IPS-20b (cell line): ENCODE data around the gene CBLIF.
"Not testable (repeated sequence)": the region's sequence is repeated elsewhere in the genome, so short reads cannot be mapped to it uniquely, and the experiment has no call there.

Experiments
- H3K27ac ChIP-seq: one replicate; pipeline ENCODE4 v1.5.1; 2013; ENCODE audit warnings: low read length
- H3K27me3 ChIP-seq: 2 replicates; pipeline ENCODE4 v1.6.1; 2013; ENCODE audit warnings: mild to moderate bottlenecking, low read length, inconsistent platforms; ENCODE audit not compliant: insufficient read depth
- H3K36me3 ChIP-seq: 2 replicates; pipeline ENCODE4 v1.6.1; 2013; ENCODE audit warnings: low read depth, mild to moderate bottlenecking, inconsistent platforms, low read length, moderate library complexity; ENCODE audit not compliant: insufficient read depth
- H3K4me1 ChIP-seq: 2 replicates; pipeline ENCODE4 v1.6.1; 2013; ENCODE audit warnings: mild to moderate bottlenecking, control low read depth, inconsistent platforms, low read length, moderate library complexity; ENCODE audit not compliant: insufficient read depth
- H3K4me3 ChIP-seq: 2 replicates; pipeline ENCODE4 v1.5.1; 2013; ENCODE audit warnings: mild to moderate bottlenecking, low read length, inconsistent platforms
- H3K9ac ChIP-seq: 2 replicates; pipeline ENCODE4 v1.6.1; 2013; ENCODE audit warnings: low read depth, mild to moderate bottlenecking, inconsistent platforms, low read length, moderate library complexity
- H3K9me3 ChIP-seq: 2 replicates; pipeline ENCODE4 v1.6.1; 2013; ENCODE audit warnings: mild to moderate bottlenecking, low read depth, low read length, inconsistent platforms; ENCODE audit not compliant: insufficient read depth

CBLIF gene

GRCh38 chr11:59866836-59867235 lies 21.5 kb upstream of the CBLIF start:
- H3K27me3 ChIP-seq, result no peaks in the 10 kb centered on the region
- no peak overlapping the region for H3K9ac ChIP-seq
- no peaks in the 10 kb centered on the region for H3K4me1 ChIP-seq
- no peak overlapping the region for H3K27ac ChIP-seq
- no peaks in the 10 kb centered on the region for H3K36me3 ChIP-seq
- peaks cover 5% of the 10 kb centered on the region; the same call in 1 of the 2 replicates for H3K9me3 ChIP-seq
- H3K4me3 ChIP-seq, result no peak overlapping the region

GRCh38 chr11:59866397-59866796 lies 21.1 kb upstream of the CBLIF start, which contains the start of gene TCN1:
TCN1 (minus strand) TSS chr11:59866487; CDS start chr11:59866470, 17 bp downstream.
- H3K27me3 ChIP-seq, result no peaks in the 10 kb centered on the region
- peaks cover 5% of the 10 kb centered on the region; the same call in 1 of the 2 replicates for H3K9me3 ChIP-seq
- no peak within 1 kb of the TSS for H3K27ac ChIP-seq
- H3K4me3 ChIP-seq, result no peak within 1 kb of the TSS
- H3K4me1 ChIP-seq, result no peaks in the 10 kb centered on the region
- no peaks in the 10 kb centered on the region for H3K36me3 ChIP-seq
- no peak within 1 kb of the TSS for H3K9ac ChIP-seq

DNA sequence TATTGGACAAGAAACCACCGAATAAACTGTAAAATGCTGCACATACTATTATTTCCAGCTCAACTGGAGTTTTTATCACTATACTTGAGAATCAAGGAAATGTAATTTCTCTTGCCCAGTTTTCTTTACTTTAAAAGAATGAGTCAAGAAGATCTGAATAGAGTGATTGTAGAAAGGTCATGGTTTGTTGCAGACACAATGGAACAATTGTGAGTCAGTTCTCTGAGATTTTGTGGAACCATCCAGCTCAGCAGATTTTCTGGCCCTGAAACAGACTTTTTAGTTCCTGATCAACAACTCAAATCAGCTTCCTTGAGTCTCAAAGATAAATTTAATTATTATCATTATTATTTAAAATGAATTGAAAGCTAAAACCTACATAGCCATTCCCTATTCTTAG lies 19.7 kb upstream of the CBLIF start:
- Histone ChIP-seq H3K9ac (no peak overlapping the region), H3K4me1 (no peaks in the 10 kb centered on the region), H3K4me3 (no peak overlapping the region), H3K27ac (no peak overlapping the region), H3K9me3 (no peaks in the 10 kb centered on the region), H3K27me3 (no peaks in the 10 kb centered on the region), H3K36me3 (no peaks in the 10 kb centered on the region)

- H3K9me3 ChIP-seq, result no peaks in the 10 kb centered on the region
- no peak overlapping the region for H3K27ac ChIP-seq
- peaks cover 11% of the 10 kb centered on the region; the same call in 1 of the 2 replicates for H3K4me1 ChIP-seq
- H3K27me3 ChIP-seq, result no peaks in the 10 kb centered on the region
- H3K4me3 ChIP-seq, result no peak overlapping the region
- no peaks in the 10 kb centered on the region for H3K36me3 ChIP-seq
- no peak overlapping the region for H3K9ac ChIP-seq
Measured at GRCh38 chr11:59862252-59862651, 17.0 kb upstream of the CBLIF start.

DNA sequence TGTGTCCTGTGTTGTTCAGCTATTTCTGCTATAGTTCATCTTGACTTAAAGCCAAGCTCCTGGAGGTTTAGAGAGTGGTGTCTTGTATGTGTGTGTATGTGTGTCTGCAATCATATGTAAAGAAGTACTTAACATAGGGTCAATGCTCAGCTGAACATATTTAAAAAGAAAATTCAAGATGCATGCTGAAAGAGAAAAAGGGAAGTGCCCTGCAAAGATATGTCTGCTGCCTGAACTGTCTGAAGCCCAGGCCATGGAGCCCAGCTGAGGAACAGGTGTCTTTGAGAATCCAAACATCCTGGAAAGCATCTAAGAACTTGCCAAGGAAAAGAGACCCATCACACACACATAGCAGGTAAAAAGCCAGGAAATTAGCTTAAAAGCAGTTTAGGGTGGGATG lies 14.4 kb upstream of the CBLIF start:
- H3K4me1 ChIP-seq, result peaks cover 13% of the 10 kb centered on the region
- no peaks in the 10 kb centered on the region for H3K36me3 ChIP-seq
- H3K9ac ChIP-seq, result no peak overlapping the region
- H3K4me3 ChIP-seq, result no peak overlapping the region
- no peak overlapping the region for H3K27ac ChIP-seq
- no peaks in the 10 kb centered on the region for H3K27me3 ChIP-seq
- no peaks in the 10 kb centered on the region for H3K9me3 ChIP-seq

DNA sequence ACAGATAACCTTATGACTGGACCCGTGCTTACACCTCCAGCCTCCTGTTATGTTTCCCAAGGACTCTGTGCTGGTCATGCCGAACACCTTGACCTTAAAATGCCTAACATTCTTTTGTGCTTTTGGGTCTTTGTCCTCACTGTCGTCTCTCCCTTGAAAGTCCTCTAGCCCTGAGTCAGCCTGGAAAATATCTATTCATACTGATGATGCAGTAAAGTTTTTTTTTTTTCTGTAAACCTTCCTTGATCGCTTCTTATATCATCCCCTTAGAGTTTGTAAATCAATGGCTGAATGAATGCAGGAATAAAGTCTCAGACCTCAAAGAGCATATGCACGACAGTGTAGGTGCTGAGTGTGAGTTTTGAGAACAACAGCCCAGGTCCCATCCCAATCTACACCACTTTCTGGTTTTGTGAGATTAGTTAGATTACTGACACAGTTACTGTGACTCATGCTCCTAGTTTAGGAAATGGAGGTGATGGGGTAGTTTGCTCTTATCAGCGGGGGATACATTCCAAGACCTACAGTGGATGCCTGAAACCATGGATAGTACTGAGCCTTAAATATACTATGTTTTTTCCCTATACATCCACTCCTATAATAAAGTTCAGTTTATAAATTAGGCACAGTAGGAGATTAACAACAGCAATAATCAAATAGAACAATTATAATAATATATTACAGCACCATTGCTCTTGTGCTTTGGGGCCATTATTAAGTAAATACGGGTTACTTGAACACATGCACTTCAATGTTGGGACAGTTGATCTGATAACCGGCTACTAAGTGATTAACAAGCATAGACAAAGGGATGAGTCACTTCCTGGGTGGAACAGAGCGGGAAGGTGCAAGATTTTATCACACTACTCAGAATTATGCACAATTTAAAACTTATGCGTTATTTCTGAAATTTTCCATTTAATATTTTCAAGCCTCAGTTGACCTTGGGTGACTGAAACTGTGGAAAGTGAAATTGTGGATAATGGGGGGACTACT lies 12.4 kb upstream of the CBLIF start:
- peaks cover 15% of the 10 kb centered on the region for H3K4me1 ChIP-seq
- no peak overlapping the region for H3K4me3 ChIP-seq
- no peaks in the 10 kb centered on the region for H3K27me3 ChIP-seq
- no peak overlapping the region for H3K27ac ChIP-seq
- H3K9ac ChIP-seq, result no peak overlapping the region
- H3K9me3 ChIP-seq, result no peaks in the 10 kb centered on the region
- no peaks in the 10 kb centered on the region for H3K36me3 ChIP-seq

GRCh38 chr11:59854871-59855270 lies 9.6 kb upstream of the CBLIF start:
- H3K27ac ChIP-seq, result no peak overlapping the region
- H3K4me1 ChIP-seq, result peaks cover 15% of the 10 kb centered on the region
- H3K9ac ChIP-seq, result no peak overlapping the region
- no peaks in the 10 kb centered on the region for H3K27me3 ChIP-seq
- H3K4me3 ChIP-seq, result no peak overlapping the region
- H3K9me3 ChIP-seq, result no peaks in the 10 kb centered on the region
- no peaks in the 10 kb centered on the region for H3K36me3 ChIP-seq

GRCh38 chr11:59851416-59851815 lies 6.1 kb upstream of the CBLIF start:
- not testable (repeated sequence) for H3K36me3 ChIP-seq, H3K9me3 ChIP-seq, H3K9ac ChIP-seq, H3K4me1 ChIP-seq, H3K27me3 ChIP-seq, H3K27ac ChIP-seq, H3K4me3 ChIP-seq

- H3K9me3 ChIP-seq, H3K27me3 ChIP-seq, H3K4me3 ChIP-seq, H3K4me1 ChIP-seq, H3K27ac ChIP-seq, H3K9ac ChIP-seq, H3K36me3 ChIP-seq: not testable (repeated sequence)
Measured at GRCh38 chr11:59849551-59849950, 4.3 kb upstream of the CBLIF start.

DNA sequence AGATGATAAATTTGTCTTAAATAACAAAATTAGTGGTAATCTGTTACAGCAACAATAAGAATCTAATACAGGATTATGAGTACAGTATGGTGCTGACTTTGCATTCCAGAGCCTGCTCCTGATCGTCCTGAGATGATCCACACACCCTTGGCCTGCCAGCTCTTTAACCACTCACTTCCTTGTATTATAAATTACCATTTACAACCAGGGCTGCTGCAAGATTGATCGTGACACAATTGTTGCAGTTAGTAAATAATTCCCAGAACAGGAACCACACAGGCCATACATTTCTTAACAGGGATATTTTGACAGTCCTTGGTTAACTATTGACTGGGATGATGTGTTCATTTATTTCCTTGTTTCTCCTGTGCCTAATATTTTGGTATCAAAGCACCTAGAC lies 3.8 kb upstream of the CBLIF start:
- Histone ChIP-seq H3K27ac (no peak overlapping the region), H3K4me1 (peaks cover 5% of the 10 kb centered on the region; the same call in 1 of the 2 replicates)

DNA sequence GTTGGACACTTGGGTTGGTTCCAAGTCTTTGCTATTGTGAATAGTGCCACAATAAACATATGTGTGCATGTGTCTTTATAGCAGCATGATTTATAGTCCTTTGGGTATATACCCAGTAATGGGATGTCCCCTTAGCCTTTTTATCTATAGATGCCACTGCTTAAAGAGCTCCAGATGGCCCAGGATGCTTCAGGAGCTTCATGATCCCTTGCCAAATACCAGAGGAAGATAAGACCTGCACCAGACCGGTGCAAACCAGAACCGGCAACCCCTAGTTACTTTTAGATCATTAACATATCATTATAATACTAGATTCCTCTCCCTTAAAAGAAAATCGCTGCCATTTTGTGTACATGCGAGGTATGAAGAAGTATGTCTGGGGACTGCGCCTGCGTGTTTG lies 3.1 kb upstream of the CBLIF start:
- not testable (repeated sequence) for H3K36me3 ChIP-seq, H3K9ac ChIP-seq, H3K4me3 ChIP-seq, H3K27me3 ChIP-seq, H3K27ac ChIP-seq, H3K9me3 ChIP-seq, H3K4me1 ChIP-seq

More for the DNA sequence above, 3.8 kb upstream of the CBLIF start:
- H3K27me3 ChIP-seq, result no peaks in the 10 kb centered on the region
- no peaks in the 10 kb centered on the region for H3K36me3 ChIP-seq
- no peak overlapping the region for H3K4me3 ChIP-seq
- no peaks in the 10 kb centered on the region for H3K9me3 ChIP-seq
- H3K9ac ChIP-seq, result no peak overlapping the region

GRCh38 chr11:59847626-59848025 lies 2.3 kb upstream of the CBLIF start:
- Histone ChIP-seq H3K4me3 (no peak overlapping the region), H3K36me3 (no peaks in the 10 kb centered on the region), H3K27me3 (no peaks in the 10 kb centered on the region), H3K27ac (no peak overlapping the region), H3K9ac (no peak overlapping the region), H3K9me3 (no peaks in the 10 kb centered on the region), H3K4me1 (peaks cover 5% of the 10 kb centered on the region; the same call in 1 of the 2 replicates)
